HG02623 (cell line): ENCODE data around the gene MIEN1.
"Not testable (repeated sequence)": the region's sequence is repeated elsewhere in the genome, so short reads cannot be mapped to it uniquely, and the experiment has no call there.

ENCODE experiments used
- ATAC-seq: cut with Tn5 transposase; IDR thresholded peaks from one replicate; pipeline ENCODE4 v1.9.1; 2021; ENCODE audit warnings: moderate library complexity; ENCODE audit not compliant: unreplicated experiment

Gene MIEN1

GRCh38 chr17:39701012-39701783 is 29.1 kb downstream of the MIEN1 start:
- no peak for ATAC-seq

GRCh38 chr17:39700148-39700987 is 30.0 kb downstream of the MIEN1 start:
- ATAC-seq, result no peak

DNA sequence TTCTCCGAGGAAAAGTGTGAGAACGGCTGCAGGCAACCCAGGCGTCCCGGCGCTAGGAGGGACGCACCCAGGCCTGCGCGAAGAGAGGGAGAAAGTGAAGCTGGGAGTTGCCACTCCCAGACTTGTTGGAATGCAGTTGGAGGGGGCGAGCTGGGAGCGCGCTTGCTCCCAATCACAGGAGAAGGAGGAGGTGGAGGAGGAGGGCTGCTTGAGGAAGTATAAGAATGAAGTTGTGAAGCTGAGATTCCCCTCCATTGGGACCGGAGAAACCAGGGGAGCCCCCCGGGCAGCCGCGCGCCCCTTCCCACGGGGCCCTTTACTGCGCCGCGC is 30.5 kb downstream of the MIEN1 start, which contains the start of gene ERBB2:
Gene ERBB2 (plus strand): TSS at position 247 of the 330 bp plus-strand sequence. CDS start 175 bp downstream, outside the sequence.
- ATAC-seq, result no peak

GRCh38 chr17:39699157-39699817 is 31.0 kb downstream of the MIEN1 start:
- ATAC-seq, result not testable (repeated sequence)

DNA sequence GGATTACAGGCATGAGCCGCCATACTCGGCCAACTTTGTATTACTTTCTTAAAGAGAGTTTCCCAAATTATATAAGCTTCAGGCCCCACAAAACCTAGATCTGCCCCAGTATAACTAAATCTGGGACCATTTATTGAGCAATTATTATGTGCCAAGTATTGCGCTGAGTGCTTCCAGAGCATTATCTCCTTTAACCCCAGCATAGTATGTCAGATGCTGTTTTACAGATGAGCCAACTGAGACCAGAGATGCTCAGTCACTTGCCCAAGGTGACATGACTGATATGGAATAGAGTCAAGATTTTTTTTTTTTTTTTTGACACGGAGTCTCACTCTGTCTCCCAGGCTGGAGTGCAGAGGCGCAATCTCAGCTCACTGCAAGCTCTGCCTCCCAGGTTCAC is 32.4 kb downstream of the MIEN1 start:
- ATAC-seq, result no peak

- ATAC-seq, result no peak
These were observed 33.6 kb downstream of the MIEN1 start for GRCh38 chr17:39696731-39697130.

GRCh38 chr17:39695089-39695474 is 35.2 kb downstream of the MIEN1 start:
- no peak for ATAC-seq

DNA sequence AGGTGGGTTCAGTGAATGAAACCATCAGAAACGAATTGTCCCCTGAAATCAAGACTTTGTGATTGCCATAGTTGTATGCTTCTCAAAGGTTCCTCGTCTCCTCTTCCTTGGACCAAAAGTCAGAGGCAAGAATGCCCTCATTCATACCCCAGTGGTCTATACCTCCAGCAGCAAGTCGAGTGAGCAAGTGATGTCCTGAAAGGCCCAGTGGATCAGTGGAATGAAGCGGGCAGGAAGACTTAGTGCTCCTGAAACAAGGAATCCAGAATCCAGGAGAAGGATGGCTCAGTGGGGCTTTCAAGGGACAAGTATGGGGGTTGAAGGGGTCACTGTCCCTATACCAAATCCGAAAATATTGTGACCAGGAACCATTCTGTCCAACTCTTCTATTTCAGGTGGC is 35.7 kb downstream of the MIEN1 start:
- no peak for ATAC-seq

GRCh38 chr17:39688945-39689344 is 41.4 kb downstream of the MIEN1 start:
- no peak for ATAC-seq

GRCh38 chr17:39688475-39688835 is 41.9 kb downstream of the MIEN1 start:
- ATAC-seq, result no peak

GRCh38 chr17:39687546-39688474 is 42.5 kb downstream of the MIEN1 start, which contains the start of gene PGAP3:
PGAP3 (minus strand) TSS chr17:39688057; CDS start chr17:39688014, 43 bp downstream.
- ATAC-seq, result peak; percentile 79

GRCh38 chr17:39687101-39687545 is 43.2 kb downstream of the MIEN1 start:
- no peak for ATAC-seq

- no peak for ATAC-seq
These were observed 45.8 kb downstream of the MIEN1 start for GRCh38 chr17:39684369-39685192.

DNA sequence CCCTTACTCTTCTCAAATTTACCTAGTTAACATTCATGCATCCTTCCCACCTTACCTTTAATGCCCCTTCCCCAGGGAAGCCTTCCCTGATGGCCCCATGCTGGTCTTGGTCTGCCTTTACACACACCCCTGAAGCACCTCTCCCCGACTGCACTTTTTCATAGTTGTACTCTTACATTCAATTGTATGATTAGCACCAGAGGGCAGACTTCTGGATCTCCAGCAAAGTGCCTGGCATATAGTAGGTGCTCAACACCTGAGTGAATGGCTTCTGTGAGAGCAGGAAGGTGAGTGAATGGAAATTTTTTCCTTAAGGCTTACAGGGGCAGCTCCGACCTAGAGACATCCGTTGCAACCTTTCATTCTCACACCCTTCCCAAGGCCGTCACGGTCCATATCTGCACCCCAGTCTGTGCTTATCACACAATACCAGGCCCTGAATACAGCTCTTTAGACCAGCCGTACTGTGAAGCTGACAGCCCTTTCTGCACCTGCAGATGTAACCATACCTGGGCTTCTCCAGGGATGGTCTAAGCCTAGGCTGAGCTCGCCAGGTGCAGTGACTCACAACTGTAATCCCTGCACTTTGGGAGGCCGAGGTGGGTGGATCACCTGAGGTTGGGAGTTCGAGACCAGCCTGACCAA is 46.9 kb downstream of the MIEN1 start:
- ATAC-seq, result no peak

DNA sequence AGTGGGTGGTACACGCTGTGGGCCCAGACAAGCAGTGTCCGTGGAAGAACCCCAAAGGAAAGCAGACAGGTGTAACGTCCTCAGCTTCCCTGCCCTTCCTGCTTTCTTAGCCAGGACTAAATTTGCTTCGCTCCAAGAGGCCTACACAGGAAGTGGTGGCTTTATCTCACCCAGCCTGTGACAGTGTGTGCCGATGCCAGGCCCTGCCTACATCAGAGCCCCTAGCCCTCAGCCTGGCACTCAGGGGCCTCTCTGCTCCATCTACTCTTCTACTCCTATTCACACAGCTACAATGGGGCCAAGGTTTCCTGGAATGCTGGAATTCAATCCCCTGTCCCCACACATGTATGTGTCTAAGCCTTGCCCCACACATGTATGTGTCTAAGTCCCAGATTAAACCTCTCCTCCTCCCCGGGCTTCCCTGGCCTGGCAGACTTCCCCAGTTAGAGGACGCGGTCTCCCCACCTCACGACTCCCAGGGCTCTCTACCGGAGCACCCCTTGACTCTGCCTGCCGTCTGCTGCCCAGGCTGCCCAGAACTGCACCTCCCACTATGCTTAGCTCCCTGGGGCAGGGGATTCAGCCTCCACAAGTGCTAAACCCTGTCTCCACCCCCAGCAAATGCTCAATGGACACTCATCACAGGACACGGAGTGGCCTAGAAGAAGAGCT is 50.7 kb downstream of the MIEN1 start:
- no peak for ATAC-seq
